PC-9 (cell line): Measurements from ENCODE around the gene VIM. TPM values are rescaled to one million over a fixed set of nuclear protein-coding genes. Genes with fewer than 3 reads are reported as not detected.
A peak's percentile ranks its signal among the peaks of the same experiment; 100 is the strongest.

Experiments
- BruUV-seq: library from RNA; stranded (reverse); fragments of 400-500 nt; replicated peaks from 2 replicates; lab custom pipeline; 2021; lab: Mats Ljungman, UMichigan
- CTCF ChIA-PET: fragments of 300-600 bp; sonication (Branson Sonifier 250); formaldehyde crosslinking; loops from one replicate; lab custom pipeline; 2022; ENCODE audit warnings: antibody characterized with exemption; lab: Charles Lee
- POLR2A ChIA-PET: fragments of 300-600 bp; sonication (Branson Sonifier 250); formaldehyde crosslinking; loops from one replicate; lab custom pipeline; 2022; ENCODE audit warnings: antibody characterized with exemption; ENCODE audit not compliant: unreplicated experiment; lab: Charles Lee
- DNase-seq, 2 experiments: peaks; one replicate each; pipeline versions ENCODE4 v3.0.0 to v3.0.0-alpha.2; 2015 to 2022; ENCODE audit warnings: mixed read lengths in 1 of 2
- H2AFZ ChIP-seq: fragments of 200-600 bp; sonication (generic); 2 replicates; pipeline ENCODE4 v1.8.1; 2017; ENCODE audit warnings: antibody characterized with exemption
- H3F3A ChIP-seq: fragments of 200-600 bp; sonication (generic); 2 replicates; pipeline ENCODE4 v1.8.1; 2017; ENCODE audit warnings: antibody characterized with exemption, mild to moderate bottlenecking, low read depth; ENCODE audit not compliant: insufficient read depth
- H3K27ac ChIP-seq: fragments of 200-600 bp; sonication (generic); 2 replicates; pipeline ENCODE4 v1.6.1; 2016; ENCODE audit warnings: mixed run types
- H3K27me3 ChIP-seq: fragments of 200-600 bp; sonication (generic); 2 replicates; pipeline ENCODE4 v1.6.1; 2016; ENCODE audit warnings: low read depth, mixed run types; ENCODE audit not compliant: insufficient read depth
- H3K36me3 ChIP-seq: fragments of 200-600 bp; sonication (generic); 2 replicates; pipeline ENCODE4 v1.6.1; 2016; ENCODE audit warnings: low read depth, mixed run types
- H3K4me1 ChIP-seq: fragments of 200-600 bp; sonication (generic); replicated peaks from 2 replicates; pipeline ENCODE4 v1.6.1; 2016; ENCODE audit warnings: mixed run types; ENCODE audit not compliant: insufficient read depth
- H3K4me2 ChIP-seq: fragments of 200-600 bp; sonication (generic); 2 replicates; pipeline ENCODE4 v1.6.1; 2017; ENCODE audit warnings: mixed run types
- H3K4me3 ChIP-seq: fragments of 200-600 bp; sonication (generic); 2 replicates; pipeline ENCODE4 v1.6.1; 2016; ENCODE audit warnings: mixed run types
- H3K79me2 ChIP-seq: fragments of 200-600 bp; sonication (generic); 2 replicates; pipeline ENCODE4 v1.6.1; 2017; ENCODE audit warnings: low read depth, mixed run types
- H3K9me2 ChIP-seq: fragments of 200-600 bp; sonication (generic); 2 replicates; pipeline ENCODE4 v1.8.1; 2017; ENCODE audit warnings: mild to moderate bottlenecking; ENCODE audit not compliant: insufficient read depth
- H3K9me3 ChIP-seq: fragments of 200-600 bp; sonication (generic); 2 replicates; pipeline ENCODE4 v1.8.1; 2016; ENCODE audit warnings: low read depth; ENCODE audit not compliant: insufficient read depth
- H4K20me1 ChIP-seq: fragments of 200-600 bp; sonication (generic); 2 replicates; pipeline ENCODE4 v1.8.1; 2017; ENCODE audit not compliant: insufficient read depth
- CTCF ChIP-seq: fragments of 200-600 bp; sonication (generic); conservative IDR thresholded peaks from 2 replicates; pipeline ENCODE4 v1.6.1; 2017; ENCODE audit warnings: mixed run types, antibody characterized with exemption, mild to moderate bottlenecking, moderate library complexity
- EZH2 ChIP-seq: fragments of 200-600 bp; sonication (generic); IDR thresholded peaks from 2 replicates; pipeline ENCODE4 v1.8.0; 2017; ENCODE audit warnings: antibody characterized with exemption, low read depth
- intact Hi-C: fragments of 100-400 bp; cut with micrococcal nuclease; formaldehyde crosslinking; loops from one replicate; pipeline ENCODE4 v1.10.0; 2022; ENCODE audit not compliant: unreplicated experiment
- total RNA-seq: library from RNA; stranded (reverse); gene quantifications from 2 replicates; pipeline ENCODE4 v1.2.3, GENCODE V29; 2021

Gene VIM
- total RNA-seq, 1 experiment from 2014 or later: 14.8 TPM

DNA sequence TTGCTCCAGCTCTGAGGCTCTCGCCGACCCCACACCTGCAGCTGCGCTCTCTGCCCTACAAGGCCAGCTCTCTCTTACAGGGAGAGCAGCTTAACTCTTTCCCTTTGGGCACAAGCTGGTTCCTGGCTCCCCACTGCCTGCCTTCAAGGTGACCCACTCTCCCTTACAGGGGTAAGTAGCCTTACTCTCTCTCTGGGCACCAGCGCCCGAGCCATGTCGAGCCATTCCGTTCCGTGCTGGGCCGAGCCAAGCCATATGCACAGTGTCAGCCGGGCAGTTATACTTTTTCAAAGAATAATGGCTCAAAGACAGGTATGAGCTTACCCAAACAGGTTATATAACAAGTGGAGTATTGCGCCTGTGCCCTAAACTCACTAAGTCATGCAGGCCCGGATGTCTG, 44.6 kb downstream of the VIM start:
- ChIA-PET POLR2A (no interaction called here), CTCF (no interaction called here)
- intact Hi-C loops: no loop called here
- TF ChIP-seq EZH2: no peak
- TF ChIP-seq CTCF: no peak
- Histone ChIP-seq H3F3A (no peaks in the 10 kb centered on the region), H3K4me2 (no peak overlapping the region), H3K9me3 (no peaks in the 10 kb centered on the region), H3K79me2 (no peaks in the 10 kb centered on the region), H3K27me3 (no peaks in the 10 kb centered on the region), H2AFZ (no peak overlapping the region), H4K20me1 (no peaks in the 10 kb centered on the region), H3K36me3 (no peaks in the 10 kb centered on the region), H3K27ac (no peak overlapping the region), H3K9me2 (no peaks in the 10 kb centered on the region), H3K4me1 (no peaks in the 10 kb centered on the region), H3K4me3 (no peak overlapping the region)
- no TSS peak for BruUV-seq
- DNase-seq: no peak

- Histone ChIP-seq H2AFZ (no peak overlapping the region), H3K9me3 (no peaks in the 10 kb centered on the region), H3K27me3 (no peaks in the 10 kb centered on the region), H3K36me3 (no peaks in the 10 kb centered on the region), H3K27ac (no peak overlapping the region), H3K4me3 (no peak overlapping the region), H3K79me2 (no peaks in the 10 kb centered on the region), H3K9me2 (no peaks in the 10 kb centered on the region), H3K4me1 (no peaks in the 10 kb centered on the region), H3K4me2 (no peak overlapping the region), H3F3A (no peaks in the 10 kb centered on the region), H4K20me1 (no peaks in the 10 kb centered on the region)
- TF ChIP-seq CTCF (no peak), EZH2 (no peak)
- no TSS peak for BruUV-seq
- DNase-seq: peak in 1 of 2 experiments; percentile 42
- intact Hi-C loops: no loop called here
- ChIA-PET POLR2A (no interaction called here), CTCF (no interaction called here)
These were observed 45.4 kb downstream of the VIM start for GRCh38 chr10:17273403-17273802.

DNA sequence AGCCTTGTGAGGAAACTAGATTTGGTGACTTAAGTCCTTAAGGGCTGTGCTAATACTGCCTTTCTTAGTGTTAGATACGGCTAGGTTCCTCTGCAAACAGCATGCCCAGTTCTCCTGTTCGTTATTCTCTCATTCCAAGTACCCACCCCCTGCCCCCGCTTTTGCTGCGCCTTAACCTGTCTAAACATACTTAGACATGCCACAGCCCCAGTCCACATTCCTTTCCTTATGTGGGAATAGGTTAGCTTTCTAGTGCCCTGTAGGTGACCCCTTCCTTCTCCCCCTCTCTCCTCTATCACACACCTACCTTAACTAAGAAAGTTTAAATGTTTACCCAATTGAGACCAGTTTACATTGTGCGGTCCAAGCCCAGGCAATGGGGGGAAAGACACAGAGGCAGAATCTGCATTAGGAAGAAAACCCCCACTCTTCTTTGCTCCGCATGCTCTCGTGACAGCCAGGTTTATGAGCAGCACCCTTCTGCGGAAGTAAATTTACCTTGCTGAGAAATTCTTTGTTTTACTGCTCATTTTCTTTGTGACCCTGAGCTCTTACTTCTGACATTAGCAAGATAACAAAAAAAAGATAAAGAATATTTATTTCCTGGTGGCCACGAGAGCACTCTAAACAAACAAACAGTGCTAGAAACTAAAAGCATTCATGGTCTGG, 48.8 kb downstream of the VIM start:
- H3K27me3 ChIP-seq: no peaks in the 10 kb centered on the region
- H3K4me3 ChIP-seq: no peak overlapping the region
- H3K9me3 ChIP-seq: no peaks in the 10 kb centered on the region
- no peaks in the 10 kb centered on the region for H3K36me3 ChIP-seq
- H3K4me2 ChIP-seq: no peak overlapping the region
- no TSS peak for BruUV-seq
- no peaks in the 10 kb centered on the region for H3F3A ChIP-seq
- POLR2A ChIA-PET: no interaction called here
- H3K79me2 ChIP-seq: no peaks in the 10 kb centered on the region
- intact Hi-C loops: no loop called here
- TF ChIP-seq CTCF: no peak
- TF ChIP-seq EZH2: no peak
- no peak overlapping the region for H3K27ac ChIP-seq
- H2AFZ ChIP-seq: no peak overlapping the region
- DNase-seq: no peak
- H3K4me1 ChIP-seq: no peaks in the 10 kb centered on the region
- CTCF ChIA-PET: no interaction called here
- H3K9me2 ChIP-seq: no peaks in the 10 kb centered on the region
- no peaks in the 10 kb centered on the region for H4K20me1 ChIP-seq
